ENCODE measurements around the gene HPCAL4.

Gene HPCAL4

GRCh38 chr1:39631361-39632322 lies 59.6 kb downstream of the HPCAL4 start:
- FAIRE-seq, result no peak
- DNase-seq (ENCODE audit: insufficient read length, low spot score), result no peak

- DNase-seq (ENCODE audit: insufficient read length, low spot score), result no peak
- no peak for FAIRE-seq
Measured at GRCh38 chr1:39628807-39629350, 62.4 kb downstream of the HPCAL4 start.
